ENCODE results near the gene JAM2. TPM values are rescaled to one million over a fixed set of nuclear protein-coding genes. Genes with fewer than 3 reads are reported as not detected.

The JAM2 gene
- total RNA-seq, 2 experiments from 2014 or later: 0.05 TPM; not detected in 1

DNA sequence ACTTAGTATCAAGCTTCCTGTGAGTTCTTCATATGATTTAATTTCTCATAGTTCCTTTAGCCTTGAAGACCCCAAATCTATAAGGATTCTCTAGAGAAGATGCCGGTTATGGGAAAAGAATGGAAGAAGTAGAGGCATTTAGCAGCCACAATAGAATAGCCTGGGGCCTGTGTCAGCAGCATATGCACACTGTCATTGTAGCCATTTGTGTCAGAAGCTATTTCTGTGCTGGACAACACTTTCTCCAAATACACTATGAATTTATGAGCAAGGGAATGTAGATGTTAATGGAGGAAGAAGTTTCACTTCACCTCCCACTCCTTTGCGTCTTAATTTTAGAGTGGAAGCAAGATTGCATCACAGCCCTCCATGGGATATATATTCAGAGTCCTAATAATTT is 17.4 kb downstream of the JAM2 start:
- H3K4me3 Mint-ChIP-seq: no peak overlapping the region
- no peaks in the 10 kb centered on the region for H3K4me1 Mint-ChIP-seq (ENCODE audit: low read depth)
- H3K9me3 Mint-ChIP-seq (ENCODE audit: insufficient read depth): no peaks in the 10 kb centered on the region
- no peak for ATAC-seq
- ChIA-PET POLR2A (no interaction called here), CTCF (interaction anchor here (0.6 kb wide), 1 partner anchor 14 kb away, joined by 4 read pairs; no protein-coding TSS in a partner anchor)
- H3K27ac Mint-ChIP-seq: no peak overlapping the region
- no peaks in the 10 kb centered on the region for H3K36me3 Mint-ChIP-seq (ENCODE audit: low read depth)
- no peak for DNase-seq
- H3K27me3 Mint-ChIP-seq (ENCODE audit: low read depth): peaks cover 5% of the 10 kb centered on the region

DNA sequence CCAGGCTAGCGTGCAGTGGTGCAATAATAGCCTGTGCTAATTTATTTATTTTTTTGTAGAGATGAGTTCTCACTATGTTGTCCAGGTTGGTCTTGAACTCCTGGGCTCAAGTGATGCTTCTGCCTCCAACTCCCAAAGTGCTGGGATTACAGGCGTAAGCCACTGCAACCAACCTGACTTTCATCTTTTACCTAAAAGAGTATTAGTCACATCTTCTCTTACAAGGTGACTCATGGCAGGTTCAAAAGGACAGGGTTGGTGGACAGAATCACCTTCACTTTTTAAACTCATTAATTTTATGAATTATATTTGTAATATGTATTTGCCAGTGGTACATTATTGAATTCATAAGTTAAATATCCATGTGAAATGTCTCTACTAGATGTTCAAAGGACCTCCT is 18.1 kb downstream of the JAM2 start:
- CTCF ChIA-PET: no interaction called here
- no peaks in the 10 kb centered on the region for H3K9me3 Mint-ChIP-seq (ENCODE audit: insufficient read depth)
- H3K27ac Mint-ChIP-seq: no peak overlapping the region
- no peaks in the 10 kb centered on the region for H3K4me1 Mint-ChIP-seq (ENCODE audit: low read depth)
- H3K27me3 Mint-ChIP-seq (ENCODE audit: low read depth): peaks cover 5% of the 10 kb centered on the region
- H3K36me3 Mint-ChIP-seq (ENCODE audit: low read depth): no peaks in the 10 kb centered on the region
- ATAC-seq (no peak), DNase-seq (no peak)
- POLR2A ChIA-PET: no interaction called here
- H3K4me3 Mint-ChIP-seq: no peak overlapping the region

DNA sequence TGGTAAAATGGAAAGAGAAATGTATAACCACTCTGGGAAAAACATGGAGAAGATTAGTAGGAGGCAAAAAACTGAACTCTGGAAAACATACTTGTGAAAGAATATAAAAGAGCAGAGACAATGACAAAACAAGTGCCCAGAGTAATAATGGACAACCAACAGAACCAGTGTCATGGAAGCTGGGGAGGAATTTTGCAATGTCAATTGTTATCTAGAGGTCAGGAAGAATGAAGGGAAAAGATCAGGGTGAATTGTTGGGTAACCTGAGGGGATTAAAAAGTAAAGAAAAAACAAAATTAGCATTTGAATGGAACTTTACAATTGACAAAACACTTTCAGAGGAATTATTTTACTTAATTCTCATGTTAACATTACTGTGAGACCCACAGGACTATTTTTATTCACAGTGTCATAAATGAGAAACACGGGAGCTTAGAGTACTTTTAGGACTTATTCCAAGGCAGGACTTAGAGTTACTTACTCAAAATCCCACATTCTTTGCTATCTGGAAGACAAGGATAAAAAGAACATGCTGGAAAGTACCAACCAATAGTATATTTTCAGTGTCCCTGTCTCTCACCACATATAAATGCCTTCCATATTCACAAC is 19.5 kb downstream of the JAM2 start:
- no peak for ATAC-seq
- Mint-ChIP-seq H3K27me3 (ENCODE audit: low read depth) (peaks cover 5% of the 10 kb centered on the region), H3K4me1 (ENCODE audit: low read depth) (no peaks in the 10 kb centered on the region), H3K36me3 (ENCODE audit: low read depth) (no peaks in the 10 kb centered on the region), H3K27ac (no peak overlapping the region), H3K9me3 (ENCODE audit: insufficient read depth) (no peaks in the 10 kb centered on the region), H3K4me3 (no peak overlapping the region)
- ChIA-PET CTCF (no interaction called here), POLR2A (no interaction called here)
- no peak for DNase-seq

DNA sequence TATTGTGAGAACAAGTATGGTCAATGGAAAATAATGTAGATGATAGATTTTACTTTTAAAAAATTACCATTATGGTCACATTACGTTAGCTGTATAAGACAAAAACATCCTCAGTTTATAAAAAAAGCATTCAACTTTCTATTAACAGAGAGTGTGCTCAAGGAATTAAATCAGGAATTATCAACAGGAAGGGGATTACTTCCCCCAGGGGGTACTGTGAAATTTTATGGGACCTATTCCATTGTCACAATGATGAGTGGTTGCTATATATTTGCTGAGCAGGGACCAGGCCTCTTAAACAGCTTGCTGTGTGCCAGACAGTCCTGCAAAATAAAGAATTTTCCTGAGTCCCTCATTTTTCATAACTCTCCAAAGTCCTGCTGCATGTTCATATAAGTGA is 21.2 kb downstream of the JAM2 start:
- ChIA-PET POLR2A (no interaction called here), CTCF (interaction anchor here (0.6 to 1.9 kb wide), 3 partner anchors 48 to 1755 kb away, joined by 3 to 5 read pairs (median 3); no protein-coding TSS in a partner anchor)
- Mint-ChIP-seq H3K27ac (no peak overlapping the region), H3K27me3 (ENCODE audit: low read depth) (peaks cover 2% of the 10 kb centered on the region), H3K9me3 (ENCODE audit: insufficient read depth) (no peaks in the 10 kb centered on the region), H3K4me1 (ENCODE audit: low read depth) (no peaks in the 10 kb centered on the region), H3K36me3 (ENCODE audit: low read depth) (no peaks in the 10 kb centered on the region), H3K4me3 (no peak overlapping the region)
- no peak for DNase-seq
- no peak for ATAC-seq

DNA sequence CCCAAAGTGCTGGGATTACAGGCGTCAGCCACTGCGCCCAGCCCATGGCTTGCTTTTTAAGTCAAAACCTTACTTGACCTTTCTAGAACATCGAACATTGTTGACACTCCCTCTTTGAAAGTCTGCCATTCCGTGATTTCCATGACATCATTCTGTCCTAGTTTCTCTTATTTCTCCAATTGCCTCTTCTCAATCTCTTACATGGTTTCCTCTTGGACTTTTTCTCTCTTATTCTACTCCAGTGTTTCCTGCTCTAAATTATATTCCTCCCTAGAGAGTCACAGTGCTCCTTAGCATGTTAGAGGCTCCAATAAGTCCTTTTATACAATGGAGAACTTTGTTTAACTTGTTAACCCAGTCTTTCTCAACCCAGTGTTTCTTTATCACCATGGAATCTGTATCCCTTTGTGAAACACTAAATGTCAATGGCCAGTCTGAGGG is 25.5 kb downstream of the JAM2 start:
- ATAC-seq: no peak
- H3K4me3 Mint-ChIP-seq: no peak overlapping the region
- ChIA-PET CTCF (no interaction called here), POLR2A (no interaction called here)
- no peak overlapping the region for H3K27ac Mint-ChIP-seq
- DNase-seq: no peak
- no peaks in the 10 kb centered on the region for H3K9me3 Mint-ChIP-seq (ENCODE audit: insufficient read depth)
- H3K27me3 Mint-ChIP-seq (ENCODE audit: low read depth): peaks cover 6% of the 10 kb centered on the region
- no peaks in the 10 kb centered on the region for H3K4me1 Mint-ChIP-seq (ENCODE audit: low read depth)
- H3K36me3 Mint-ChIP-seq (ENCODE audit: low read depth): no peaks in the 10 kb centered on the region

DNA sequence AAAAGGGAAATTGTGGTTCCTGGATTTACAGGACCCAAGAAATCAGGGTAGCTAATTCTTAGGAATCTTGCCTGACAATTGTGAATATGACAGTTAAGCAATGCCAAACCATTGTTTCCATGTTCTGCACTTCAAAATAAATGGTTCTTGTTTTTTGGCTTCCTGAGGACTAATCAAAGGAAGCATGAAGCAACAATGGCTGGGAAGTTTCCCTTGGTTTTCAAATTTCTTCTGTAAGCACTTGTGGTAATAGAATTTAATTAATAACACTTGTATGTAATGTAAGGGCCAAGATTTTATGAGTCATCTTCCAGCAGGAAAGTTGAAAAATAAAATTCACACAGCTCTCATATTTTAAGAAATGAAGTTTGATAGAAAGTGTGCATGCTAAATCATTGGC is 31.7 kb downstream of the JAM2 start:
- POLR2A ChIA-PET: no interaction called here
- Mint-ChIP-seq H3K9me3 (ENCODE audit: insufficient read depth) (no peaks in the 10 kb centered on the region), H3K36me3 (ENCODE audit: low read depth) (no peaks in the 10 kb centered on the region), H3K4me3 (no peak overlapping the region), H3K27me3 (ENCODE audit: low read depth) (peaks cover 6% of the 10 kb centered on the region), H3K4me1 (ENCODE audit: low read depth) (no peaks in the 10 kb centered on the region), H3K27ac (no peak overlapping the region)
- ATAC-seq (no peak), DNase-seq (no peak)
- CTCF ChIA-PET: interaction anchor here (0.6 kb wide), 1 partner anchor 15 kb away, joined by 4 read pairs; no protein-coding TSS in a partner anchor

DNA sequence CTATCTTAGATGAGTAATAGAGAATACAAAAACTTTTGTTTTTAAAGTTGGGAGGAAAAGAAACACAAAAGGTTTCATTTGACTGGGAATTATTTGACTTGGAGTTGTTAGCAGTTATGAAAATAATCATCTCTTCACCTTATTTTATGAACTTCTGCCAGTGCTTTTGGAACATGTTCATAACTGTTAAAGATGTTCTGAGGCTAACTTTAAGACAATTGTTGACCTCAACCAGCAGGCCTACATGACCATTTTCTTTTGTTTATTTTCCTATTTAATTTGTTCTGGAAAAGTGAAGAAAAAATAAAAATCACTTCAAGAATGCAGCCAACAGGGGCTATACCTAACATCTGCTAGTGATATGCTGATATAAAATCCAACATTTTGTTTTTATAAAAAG is 37.4 kb downstream of the JAM2 start:
- DNase-seq (no peak), ATAC-seq (no peak)
- H3K27me3 Mint-ChIP-seq (ENCODE audit: low read depth): peaks cover 2% of the 10 kb centered on the region
- POLR2A ChIA-PET: no interaction called here
- CTCF ChIA-PET: no interaction called here
- no peaks in the 10 kb centered on the region for H3K4me1 Mint-ChIP-seq (ENCODE audit: low read depth)
- no peaks in the 10 kb centered on the region for H3K9me3 Mint-ChIP-seq (ENCODE audit: insufficient read depth)
- H3K27ac Mint-ChIP-seq: no peak overlapping the region
- no peak overlapping the region for H3K4me3 Mint-ChIP-seq
- H3K36me3 Mint-ChIP-seq (ENCODE audit: low read depth): no peaks in the 10 kb centered on the region

DNA sequence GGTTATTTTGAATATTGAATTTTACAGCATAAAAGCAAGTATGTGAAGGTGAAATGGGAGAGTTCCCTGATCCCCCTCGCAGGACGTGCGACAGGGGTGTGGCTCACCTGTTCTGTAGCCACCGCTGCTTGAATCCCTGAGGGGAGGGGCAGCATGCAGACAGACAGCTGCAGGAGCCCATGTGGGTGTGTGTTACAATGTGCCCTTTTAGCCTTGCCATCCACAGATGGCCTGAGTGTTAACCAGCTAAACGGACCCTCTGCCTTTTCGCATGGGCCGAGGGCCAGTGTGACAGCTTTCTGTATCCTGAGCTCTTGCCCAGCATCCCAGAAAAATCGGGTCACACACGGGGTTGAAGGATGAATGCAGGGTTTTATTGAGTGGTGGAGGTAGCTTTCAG is 43.3 kb downstream of the JAM2 start:
- H3K27ac Mint-ChIP-seq: no peak overlapping the region
- CTCF ChIA-PET: no interaction called here
- peaks cover 4% of the 10 kb centered on the region for H3K27me3 Mint-ChIP-seq (ENCODE audit: low read depth)
- ATAC-seq: no peak
- no peaks in the 10 kb centered on the region for H3K4me1 Mint-ChIP-seq (ENCODE audit: low read depth)
- no peaks in the 10 kb centered on the region for H3K36me3 Mint-ChIP-seq (ENCODE audit: low read depth)
- no peak overlapping the region for H3K4me3 Mint-ChIP-seq
- POLR2A ChIA-PET: no interaction called here
- H3K9me3 Mint-ChIP-seq (ENCODE audit: insufficient read depth): no peaks in the 10 kb centered on the region
- DNase-seq: no peak

DNA sequence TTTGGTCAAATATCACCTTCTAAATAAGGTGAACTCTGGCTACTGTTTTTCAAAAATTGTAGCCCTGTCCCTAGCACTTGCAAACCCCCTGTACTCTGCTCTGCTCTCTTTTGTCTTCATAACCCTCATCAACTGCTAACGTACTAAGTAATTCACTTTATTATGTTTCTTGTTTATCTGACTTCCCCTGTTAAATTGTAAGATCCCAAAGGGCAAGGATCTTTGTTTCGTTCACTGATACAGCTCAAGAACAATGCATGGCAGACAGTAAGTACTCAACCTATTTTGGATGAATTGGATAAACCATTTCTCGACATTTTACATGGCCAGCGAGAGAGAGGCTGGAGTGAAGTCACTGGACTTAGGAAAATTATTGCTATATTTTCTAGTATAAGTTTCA is 48.7 kb downstream of the JAM2 start:
- Mint-ChIP-seq H3K27ac (no peak overlapping the region), H3K9me3 (ENCODE audit: insufficient read depth) (no peaks in the 10 kb centered on the region), H3K4me1 (ENCODE audit: low read depth) (no peaks in the 10 kb centered on the region), H3K27me3 (ENCODE audit: low read depth) (peaks cover 7% of the 10 kb centered on the region), H3K36me3 (ENCODE audit: low read depth) (no peaks in the 10 kb centered on the region), H3K4me3 (no peak overlapping the region)
- POLR2A ChIA-PET: no interaction called here
- CTCF ChIA-PET: interaction anchor here (1.2 kb wide), 1 partner anchor 10 kb away, joined by 3 read pairs; no protein-coding TSS in a partner anchor
- ATAC-seq (no peak), DNase-seq (no peak)

DNA sequence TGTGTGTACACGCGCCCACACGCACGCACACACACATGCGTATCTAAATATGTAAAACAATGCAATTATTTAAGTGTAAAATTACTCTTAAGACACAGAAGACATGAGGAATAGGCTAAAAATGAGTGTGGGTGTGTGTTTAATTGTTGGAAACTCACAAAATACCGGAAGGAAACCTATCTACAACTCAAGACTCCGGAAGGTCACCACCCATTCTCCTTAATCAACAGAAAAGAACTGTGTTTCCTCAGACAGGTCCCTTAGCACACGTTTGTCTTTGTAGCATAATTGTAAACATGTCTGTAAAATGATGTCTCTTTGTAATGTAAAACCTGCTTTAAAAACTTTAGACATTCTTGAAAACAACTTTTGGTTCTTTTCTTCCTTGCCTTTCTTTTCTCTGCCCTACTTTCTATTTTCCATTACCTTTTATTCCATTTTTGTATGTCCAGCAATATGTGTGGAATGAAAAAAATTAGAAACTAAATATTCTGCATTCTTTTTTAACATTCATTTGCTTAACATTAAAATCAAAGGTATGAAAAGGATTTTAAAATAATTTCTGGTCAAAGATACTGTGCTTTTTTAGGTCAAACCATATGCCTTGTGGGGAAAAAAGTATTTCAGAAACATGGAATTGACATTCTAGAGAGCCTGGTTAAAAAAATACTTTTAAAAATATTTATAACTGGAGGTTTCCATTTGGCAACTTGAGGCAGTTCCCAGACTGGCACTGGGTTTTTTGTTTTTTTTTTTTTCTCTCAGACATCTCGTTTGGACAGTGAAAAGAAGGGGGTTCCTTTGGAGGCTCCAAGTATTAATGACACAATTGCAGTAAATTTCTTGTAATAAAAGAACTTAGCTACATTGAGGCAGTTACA is 49.5 kb downstream of the JAM2 start:
- Mint-ChIP-seq H3K27ac (no peak overlapping the region), H3K36me3 (ENCODE audit: low read depth) (no peaks in the 10 kb centered on the region), H3K4me1 (ENCODE audit: low read depth) (no peaks in the 10 kb centered on the region), H3K4me3 (no peak overlapping the region), H3K27me3 (ENCODE audit: low read depth) (peaks cover 7% of the 10 kb centered on the region), H3K9me3 (ENCODE audit: insufficient read depth) (no peaks in the 10 kb centered on the region)
- CTCF ChIA-PET: interaction anchor here (0.9 to 1.2 kb wide), 2 partner anchors 9 to 76 kb away, joined by 3 read pairs; no protein-coding TSS in a partner anchor
- POLR2A ChIA-PET: no interaction called here
- DNase-seq: no peak
- no peak for ATAC-seq

DNA sequence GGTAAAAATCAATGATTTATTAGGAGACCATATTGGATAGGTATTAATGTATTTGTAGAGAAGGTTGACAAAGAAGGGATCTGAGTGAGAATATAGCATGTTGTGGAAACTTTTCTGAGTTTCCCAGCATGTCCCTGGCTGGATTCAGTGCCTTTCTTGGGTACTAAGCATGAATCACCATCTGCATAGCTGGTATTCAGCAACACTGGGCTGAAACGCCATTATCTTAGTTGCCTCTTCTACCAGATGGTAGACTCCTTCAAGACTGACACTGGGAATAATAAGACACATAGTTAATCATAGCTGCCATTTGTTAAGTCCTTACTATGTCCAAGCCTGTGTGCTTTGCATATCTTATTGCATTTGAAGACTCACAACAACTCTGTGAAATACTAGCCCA is 50.2 kb downstream of the JAM2 start:
- ATAC-seq (no peak), DNase-seq (no peak)
- H3K27me3 Mint-ChIP-seq (ENCODE audit: low read depth): peaks cover 7% of the 10 kb centered on the region
- no peak overlapping the region for H3K4me3 Mint-ChIP-seq
- H3K36me3 Mint-ChIP-seq (ENCODE audit: low read depth): no peaks in the 10 kb centered on the region
- no peaks in the 10 kb centered on the region for H3K9me3 Mint-ChIP-seq (ENCODE audit: insufficient read depth)
- POLR2A ChIA-PET: no interaction called here
- no peaks in the 10 kb centered on the region for H3K4me1 Mint-ChIP-seq (ENCODE audit: low read depth)
- no peak overlapping the region for H3K27ac Mint-ChIP-seq
- CTCF ChIA-PET: interaction anchor here (0.9 to 1.2 kb wide), 2 partner anchors 50 to 75 kb away, joined by 3 read pairs; no protein-coding TSS in a partner anchor

DNA sequence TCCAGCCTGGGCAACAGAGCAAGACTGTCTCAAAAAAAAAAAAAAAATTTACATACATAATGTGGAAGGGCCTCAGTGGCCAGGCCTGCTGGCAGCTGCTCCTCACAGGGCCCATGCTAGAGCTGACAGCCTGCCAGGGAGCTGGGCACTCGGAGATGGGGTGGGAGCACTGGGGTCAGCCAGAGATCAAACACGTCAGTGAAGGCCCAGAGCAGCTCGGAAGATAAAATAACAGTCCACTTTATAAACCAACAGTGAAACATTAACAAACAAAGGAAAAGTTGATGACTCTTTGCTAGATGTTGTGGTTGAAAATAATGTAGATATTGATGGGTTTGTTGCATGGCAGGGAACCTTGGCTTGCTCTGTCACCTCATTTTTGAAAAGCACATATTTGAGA is 52.9 kb downstream of the JAM2 start:
- peaks cover 4% of the 10 kb centered on the region for H3K27me3 Mint-ChIP-seq (ENCODE audit: low read depth)
- ChIA-PET POLR2A (interaction anchor here (0.6 kb wide), 1 partner anchor 56 kb away, joined by 3 read pairs; no protein-coding TSS in a partner anchor), CTCF (interaction anchor here (0.7 kb wide), 1 partner anchor 83 kb away, joined by 3 read pairs; no protein-coding TSS in a partner anchor)
- H3K27ac Mint-ChIP-seq: no peak overlapping the region
- ATAC-seq (no peak), DNase-seq (no peak)
- no peaks in the 10 kb centered on the region for H3K4me1 Mint-ChIP-seq (ENCODE audit: low read depth)
- no peaks in the 10 kb centered on the region for H3K9me3 Mint-ChIP-seq (ENCODE audit: insufficient read depth)
- no peak overlapping the region for H3K4me3 Mint-ChIP-seq
- H3K36me3 Mint-ChIP-seq (ENCODE audit: low read depth): no peaks in the 10 kb centered on the region
